Activated CD8-positive, alpha-beta memory T cell treated with anti-CD3 and anti-CD28 coated beads for 4 hours (primary cell): ENCODE measurements around the gene COL6A3.
"Not testable (repeated sequence)": the region's sequence is repeated elsewhere in the genome, so short reads cannot be mapped to it uniquely, and the experiment has no call there.

Experiments used
- DNase-seq, 2 donors: peaks; one replicate each; pipeline ENCODE4 v3.0.0-alpha.2; 2020; ENCODE audit warnings: low read depth in 2 of 2

The COL6A3 gene

DNA sequence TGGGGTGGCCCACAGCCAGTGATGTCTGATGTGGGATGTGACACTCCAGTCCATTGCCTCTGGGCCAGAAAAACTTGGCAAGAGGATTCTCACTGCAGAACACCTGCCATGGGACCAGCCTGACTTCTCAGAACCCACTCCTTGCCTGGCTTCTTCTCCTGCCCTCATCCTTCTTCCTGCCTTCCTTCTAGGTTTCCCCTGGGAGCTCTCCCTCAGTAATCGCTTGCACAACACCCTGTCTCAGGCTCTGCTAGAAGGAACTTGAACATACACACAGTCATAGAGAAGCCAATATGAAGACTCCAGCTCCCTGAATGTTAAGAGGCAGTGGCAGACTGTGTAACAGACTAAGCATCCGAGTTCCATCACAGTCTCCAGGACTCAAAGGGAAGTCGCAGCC is 4.3 kb upstream of the COL6A3 start:
- no peak for DNase-seq

DNA sequence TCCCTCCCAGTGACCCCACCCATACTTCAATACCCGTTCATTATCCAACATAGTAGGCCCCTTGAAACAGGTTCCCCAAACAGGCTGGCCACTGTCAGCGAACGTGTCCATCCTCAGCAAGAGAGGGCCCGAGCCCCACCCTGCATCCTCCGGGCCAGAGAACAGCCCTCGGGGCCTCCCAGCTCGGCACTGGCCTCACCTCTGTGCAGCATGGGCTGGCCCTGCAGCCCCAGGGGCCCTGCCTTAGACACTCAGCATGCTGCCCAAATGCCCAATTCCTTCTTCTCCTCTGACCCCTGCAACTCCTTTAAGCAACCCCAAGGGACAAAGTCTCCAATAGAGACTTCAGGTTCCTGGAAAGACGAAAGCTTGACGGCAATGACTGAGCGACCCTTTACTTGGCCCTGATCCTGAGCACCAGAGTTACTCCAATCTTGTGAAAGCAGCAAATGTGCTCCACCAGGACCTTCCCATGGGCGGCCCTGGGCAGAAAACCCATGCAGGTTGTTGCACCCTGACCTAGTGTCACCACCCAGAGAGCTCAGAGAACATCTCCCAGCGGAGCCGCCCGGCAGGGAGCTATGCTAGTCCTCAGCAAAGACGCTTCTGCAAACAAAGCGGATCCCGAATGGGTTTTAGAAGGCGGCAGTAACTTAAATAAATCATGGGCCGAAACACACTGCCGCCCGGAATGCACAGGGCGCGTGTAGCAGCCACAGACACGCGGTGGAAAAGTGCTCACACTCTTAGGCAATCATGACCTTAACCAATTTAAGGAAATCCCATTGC is 782 bp downstream of the COL6A3 start:
- no peak for DNase-seq

GRCh38 chr2:237412646-237412987 is 1.3 kb downstream of the COL6A3 start:
- no peak for DNase-seq

DNA sequence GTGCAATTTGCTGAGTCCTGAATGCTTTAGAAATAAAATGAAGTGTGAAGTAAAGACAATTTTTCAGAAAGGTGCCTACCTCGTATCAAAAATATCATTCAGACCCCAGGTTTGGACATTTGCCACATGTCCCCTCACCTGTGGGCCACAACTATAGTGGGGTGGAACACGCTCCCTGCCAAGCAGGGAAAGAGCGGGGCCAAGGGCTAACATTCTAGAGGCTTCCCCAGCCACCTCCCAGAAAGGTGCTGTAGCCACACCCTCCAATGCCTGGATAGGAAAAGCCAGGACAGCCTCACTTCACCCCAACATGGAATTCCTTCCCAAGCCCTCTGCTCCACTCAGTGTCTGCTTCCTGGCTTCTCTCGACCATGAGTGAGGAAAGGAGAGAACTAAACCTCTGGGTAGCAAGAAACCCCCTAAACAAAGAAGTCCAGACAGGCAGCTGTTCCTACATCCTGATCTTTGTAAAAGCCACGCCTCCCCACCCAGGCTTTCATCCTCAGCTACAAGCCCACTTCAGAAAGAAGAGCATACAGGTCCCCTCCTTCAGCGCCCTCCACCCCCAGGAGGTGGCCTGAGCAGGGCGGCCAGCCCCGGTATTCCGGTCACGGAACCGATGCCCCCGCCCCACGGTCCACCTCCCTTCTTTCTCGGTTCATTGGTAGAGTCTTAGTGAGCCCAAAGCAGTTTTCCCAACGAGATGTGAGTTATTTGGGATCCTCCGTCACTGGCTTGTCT is 2.1 kb downstream of the COL6A3 start:
- DNase-seq = no peak

- no peak for DNase-seq
These were observed 2.8 kb downstream of the COL6A3 start for GRCh38 chr2:237411092-237411601.

DNA sequence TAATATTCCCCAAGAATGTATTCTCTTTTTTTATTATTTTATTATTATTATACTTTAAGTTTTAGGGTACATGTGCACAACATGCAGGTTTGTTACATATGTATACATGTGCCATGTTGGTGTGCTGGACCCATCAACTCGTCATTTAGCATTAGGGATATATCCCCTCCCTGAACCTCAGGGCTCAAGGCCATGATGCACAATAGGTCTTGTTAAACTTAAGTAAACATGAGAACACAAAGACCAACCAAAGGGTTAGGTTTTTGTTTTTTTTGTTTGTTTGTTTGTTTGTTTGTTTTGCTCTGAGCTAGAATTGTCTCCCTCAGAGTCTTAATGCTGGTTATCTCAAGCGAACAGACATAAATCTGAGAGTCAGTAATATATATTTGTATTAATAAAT is 4.7 kb downstream of the COL6A3 start:
- DNase-seq = not testable (repeated sequence)

DNA sequence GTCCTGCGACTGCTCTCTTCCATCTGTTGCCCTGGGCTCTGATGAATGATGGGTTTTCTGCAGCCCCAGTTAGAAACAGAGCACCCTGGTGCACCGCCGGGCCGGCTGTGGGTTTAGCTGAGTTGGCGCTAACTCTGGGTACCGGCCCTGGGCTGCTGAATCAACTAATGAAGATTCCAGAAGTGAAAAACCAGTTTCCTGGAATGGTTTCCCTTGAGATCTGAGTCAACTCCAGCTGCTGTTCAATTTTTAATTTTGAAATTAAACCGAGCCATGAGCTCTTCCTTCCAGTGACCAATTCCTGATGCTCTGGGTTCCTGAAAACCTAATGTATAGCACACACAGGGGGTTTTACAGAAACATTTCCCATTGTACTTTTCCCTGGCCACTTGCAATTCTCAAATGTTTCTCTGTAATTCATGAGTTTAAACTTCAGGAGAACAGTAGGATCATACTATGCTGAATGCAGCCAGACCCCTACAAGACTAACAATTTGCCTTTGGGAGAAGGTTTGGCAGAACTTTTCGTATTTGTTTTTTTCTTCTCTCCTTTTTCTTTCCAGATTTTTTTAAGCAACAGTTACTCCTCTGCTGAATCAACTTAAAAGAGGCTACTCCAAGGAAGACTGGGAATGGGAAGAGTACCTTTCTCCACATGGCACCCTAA is 5.5 kb downstream of the COL6A3 start:
- DNase-seq = no peak

DNA sequence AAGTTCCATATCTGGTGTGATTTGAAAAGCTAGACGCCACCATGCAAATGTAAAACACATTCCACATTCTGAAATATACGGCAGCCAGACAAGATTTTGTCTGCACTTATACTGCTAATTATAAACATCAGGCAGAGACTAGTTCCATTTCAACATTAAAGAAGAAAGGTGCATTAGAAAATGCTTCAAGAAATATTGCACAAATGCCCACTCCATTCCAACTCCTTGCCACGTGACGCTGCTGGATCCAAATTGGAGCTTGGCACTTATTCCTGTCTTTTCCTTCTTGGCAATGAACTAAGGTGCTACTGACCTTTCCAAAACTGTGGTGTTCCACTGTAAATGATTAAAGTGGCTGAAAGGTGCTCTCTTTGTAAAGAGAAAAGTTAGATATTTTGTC is 6.3 kb downstream of the COL6A3 start:
- no peak for DNase-seq

- no peak for DNase-seq
These were observed 7.5 kb downstream of the COL6A3 start for GRCh38 chr2:237406371-237406895.

DNA sequence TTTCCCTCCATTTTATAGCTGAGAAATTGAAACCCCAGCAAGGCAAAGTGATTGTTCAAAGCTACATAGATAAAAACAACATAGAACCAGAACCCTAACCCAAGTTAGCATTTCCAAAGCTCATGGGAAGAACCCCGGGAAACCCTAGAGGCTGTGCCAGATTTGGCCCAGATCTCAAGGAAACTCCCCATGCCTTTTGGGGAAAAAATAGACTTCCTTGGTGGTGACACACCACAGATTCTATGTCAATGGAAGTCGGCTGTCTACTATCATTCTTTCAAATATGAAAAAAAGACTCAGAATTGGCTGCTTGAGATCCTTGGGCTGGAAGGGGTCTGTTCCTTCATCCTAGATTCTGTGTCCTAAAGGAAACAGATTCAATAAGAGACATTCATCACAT is 8.4 kb downstream of the COL6A3 start:
- no peak for DNase-seq

GRCh38 chr2:237405006-237405559 is 8.9 kb downstream of the COL6A3 start:
- no peak for DNase-seq

DNA sequence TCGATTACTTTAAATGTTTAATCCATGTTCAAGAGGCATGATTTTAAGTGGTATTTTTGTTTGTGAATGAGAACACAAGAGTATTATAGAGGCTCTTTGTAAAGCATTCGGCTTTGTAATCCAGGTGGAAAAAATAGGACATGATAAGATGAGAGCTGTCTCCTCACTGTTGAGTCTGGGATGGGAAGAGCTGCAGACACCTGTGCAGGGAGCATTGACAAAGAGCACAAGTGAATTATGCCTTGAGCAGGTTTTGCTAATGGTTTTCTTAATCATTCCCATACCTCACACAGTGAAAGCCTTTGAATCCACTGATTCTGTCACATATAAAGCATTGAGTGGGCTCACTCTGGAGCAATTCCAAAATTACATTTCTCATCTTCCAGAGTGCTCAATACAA is 9.6 kb downstream of the COL6A3 start:
- no peak for DNase-seq

DNA sequence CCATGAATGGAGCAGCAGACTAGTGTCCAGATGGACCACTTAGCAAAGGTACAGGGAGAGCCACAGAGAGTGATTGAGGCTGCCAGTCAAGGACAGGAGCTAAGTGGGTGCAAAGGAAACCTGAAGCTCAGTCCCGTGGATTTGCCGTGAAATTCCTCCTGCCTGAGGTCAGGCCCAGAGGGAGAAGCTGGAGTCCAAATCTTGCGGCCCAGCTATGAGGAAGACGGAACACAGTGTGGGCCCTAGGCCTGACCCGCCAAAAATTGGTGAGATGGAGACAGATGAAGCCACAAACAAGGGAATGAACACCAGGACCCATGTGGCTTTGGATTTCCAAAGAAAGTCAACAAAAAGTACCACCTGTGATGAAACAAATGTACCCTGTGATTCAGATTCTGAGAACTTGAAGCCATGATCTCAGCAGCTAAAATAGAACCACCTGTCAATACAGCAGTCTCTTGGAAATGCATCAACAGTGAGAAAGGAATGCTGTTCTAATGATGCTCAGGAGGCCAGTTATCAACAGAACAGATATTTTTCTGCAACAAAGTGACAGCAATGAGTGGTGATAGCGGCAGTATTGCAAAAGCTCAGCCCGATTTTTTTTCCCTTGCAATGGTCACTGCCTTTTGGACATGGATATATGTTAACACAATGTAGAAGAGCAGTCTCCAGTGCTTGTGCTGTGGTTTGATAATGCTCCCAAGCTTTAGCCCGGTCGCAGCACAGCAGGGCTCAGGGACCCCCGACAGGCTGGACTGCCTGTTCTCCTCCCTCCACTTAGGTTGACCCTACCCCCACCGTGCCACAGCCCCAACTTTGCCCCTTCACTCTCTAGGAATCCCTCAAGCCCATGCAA is 10.7 kb downstream of the COL6A3 start:
- DNase-seq = no peak

DNA sequence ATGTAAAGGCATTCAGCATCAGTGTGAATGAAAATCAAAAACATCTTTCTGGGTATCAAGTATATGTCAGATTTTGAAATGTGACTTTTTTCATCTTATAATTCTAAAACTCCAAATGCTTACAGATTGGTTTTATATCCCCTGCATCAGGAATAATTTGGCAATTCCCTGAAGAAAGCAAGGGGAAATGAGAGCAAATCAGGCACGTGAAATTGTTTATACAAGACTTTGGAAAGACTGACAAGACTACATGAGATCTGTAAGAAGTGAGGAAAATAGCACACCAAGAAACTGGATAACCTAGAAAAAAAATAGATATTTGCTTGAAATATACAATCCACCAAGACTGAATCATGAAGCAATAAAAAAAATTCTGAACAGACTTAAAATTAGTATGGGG is 13.8 kb downstream of the COL6A3 start:
- DNase-seq = no peak

GRCh38 chr2:237397072-237397471 is 16.9 kb downstream of the COL6A3 start:
- DNase-seq = no peak

GRCh38 chr2:237393523-237393922 is 20.4 kb downstream of the COL6A3 start:
- DNase-seq = no peak

DNA sequence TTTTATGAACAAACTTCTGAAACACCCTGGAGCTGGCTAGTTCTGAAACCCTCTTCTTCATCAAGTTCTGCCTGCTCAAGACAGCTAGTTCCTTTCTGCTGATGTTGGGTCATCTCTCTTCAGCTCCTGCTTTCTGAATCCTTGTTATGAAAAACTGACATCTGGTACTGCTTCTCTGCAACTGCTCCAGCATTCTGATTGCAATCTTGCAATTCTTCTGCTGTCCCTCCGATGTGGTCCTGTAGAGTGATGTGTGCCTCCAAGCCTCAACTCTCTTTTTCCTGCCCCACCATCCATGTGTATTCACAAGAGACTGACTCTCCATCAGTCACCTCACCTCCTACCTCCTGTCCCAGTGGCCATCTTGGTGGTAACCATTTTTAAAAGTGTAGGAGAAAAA is 21.8 kb downstream of the COL6A3 start:
- no peak for DNase-seq

GRCh38 chr2:237391140-237391539 is 22.8 kb downstream of the COL6A3 start:
- DNase-seq = no peak

- DNase-seq = no peak
These were observed 23.7 kb downstream of the COL6A3 start for GRCh38 chr2:237390235-237390634.

GRCh38 chr2:237389831-237390230 is 24.1 kb downstream of the COL6A3 start:
- no peak for DNase-seq

DNA sequence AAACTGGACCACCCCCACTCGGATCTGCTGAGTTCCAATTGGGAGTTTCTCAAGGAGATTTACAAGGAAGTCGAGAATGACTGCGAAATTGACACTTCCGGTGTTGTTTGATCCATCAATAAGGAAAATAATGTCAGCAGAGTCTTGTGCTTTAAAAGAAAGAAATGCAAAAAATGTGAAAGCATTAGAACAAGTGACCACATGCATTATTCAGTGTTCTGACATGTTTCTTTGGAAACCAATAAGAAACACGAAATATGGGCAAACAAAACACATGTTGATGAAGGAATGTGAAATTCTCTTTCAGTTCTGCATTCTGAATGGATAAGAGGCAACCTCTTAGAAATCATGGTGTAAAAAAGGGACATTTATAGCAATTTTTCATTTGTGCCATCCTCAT is 25.9 kb downstream of the COL6A3 start:
- DNase-seq = no peak
